NCI-H748 (cell line): ENCODE measurements around the gene PPP2R3A.
"Not testable (repeated sequence)": the region's sequence is repeated elsewhere in the genome, so short reads cannot be mapped to it uniquely, and the experiment has no call there.

Source experiments
- DNase-seq: peaks from one replicate; lab custom pipeline; 2025; ENCODE audit not compliant: unreplicated experiment; lab: John Stamatoyannopoulos, UW

Gene PPP2R3A

GRCh38 chr3:136146981-136147729, 181.6 kb downstream of the PPP2R3A start:
- no peak for DNase-seq

GRCh38 chr3:136149667-136150066, 184.1 kb downstream of the PPP2R3A start:
- no peak for DNase-seq

GRCh38 chr3:136151219-136151618, 185.7 kb downstream of the PPP2R3A start:
- DNase-seq, result no peak

- no peak for DNase-seq
Observed at GRCh38 chr3:136152176-136152843, 186.8 kb downstream of the PPP2R3A start.

- no peak for DNase-seq
Observed at GRCh38 chr3:136152963-136153362, 187.4 kb downstream of the PPP2R3A start.

DNA sequence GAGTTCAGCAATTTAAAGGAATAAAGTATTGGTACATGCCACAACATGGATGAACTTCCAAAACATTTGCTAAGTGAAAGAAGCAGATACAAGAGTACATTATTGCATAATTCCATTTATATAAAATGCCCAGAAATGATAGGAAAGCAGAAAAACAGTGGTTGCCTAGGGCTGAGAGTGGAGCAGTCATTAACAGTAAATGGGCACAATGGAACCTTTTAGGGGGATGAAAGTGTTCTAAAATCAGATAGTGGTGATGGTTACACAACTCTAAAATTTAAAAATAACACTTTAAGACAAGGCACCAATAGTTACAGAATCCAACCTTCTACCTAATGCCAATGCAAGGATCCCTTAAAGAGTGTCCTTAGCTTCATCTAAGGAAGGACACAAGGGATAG, 196.0 kb downstream of the PPP2R3A start:
- DNase-seq, result no peak

DNA sequence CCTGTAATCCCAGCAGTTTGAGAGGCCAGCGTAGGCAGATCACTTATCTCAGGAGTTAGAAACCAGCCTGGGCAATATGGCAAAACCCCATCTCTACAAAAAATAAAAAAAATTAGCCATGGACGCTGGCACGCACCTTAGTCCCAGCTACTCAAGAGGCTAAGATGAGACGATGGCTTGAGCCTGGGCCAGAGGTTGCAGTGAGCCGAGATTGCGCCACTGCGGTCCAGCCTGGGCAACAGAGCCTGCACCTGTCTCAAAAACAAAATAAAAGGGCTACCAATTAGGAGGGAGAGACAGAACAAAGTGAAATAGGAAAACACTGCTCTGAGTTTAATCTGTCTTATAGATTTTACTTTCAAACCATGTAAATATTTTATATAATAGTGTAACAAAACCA, 196.8 kb downstream of the PPP2R3A start:
- DNase-seq, result no peak

DNA sequence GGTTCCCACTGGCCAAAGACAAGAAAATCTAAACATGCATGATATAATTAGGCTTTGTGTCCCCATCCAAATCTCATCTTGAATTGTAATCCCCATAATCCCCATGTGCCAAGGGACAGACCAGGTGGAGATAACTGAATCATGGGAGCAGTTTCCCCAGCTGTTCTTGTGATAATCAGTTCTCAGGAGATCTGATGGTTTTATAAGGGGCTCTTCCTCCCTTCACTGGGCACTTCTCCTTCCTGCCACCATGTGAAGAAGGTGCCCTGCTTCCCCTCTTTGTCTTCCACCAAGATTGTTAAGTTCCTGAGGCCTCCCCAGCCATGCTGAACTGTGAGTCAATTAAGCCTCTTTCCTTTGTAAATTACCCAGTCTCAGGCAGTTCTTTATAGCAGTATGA, 198.1 kb downstream of the PPP2R3A start:
- not testable (repeated sequence) for DNase-seq

DNA sequence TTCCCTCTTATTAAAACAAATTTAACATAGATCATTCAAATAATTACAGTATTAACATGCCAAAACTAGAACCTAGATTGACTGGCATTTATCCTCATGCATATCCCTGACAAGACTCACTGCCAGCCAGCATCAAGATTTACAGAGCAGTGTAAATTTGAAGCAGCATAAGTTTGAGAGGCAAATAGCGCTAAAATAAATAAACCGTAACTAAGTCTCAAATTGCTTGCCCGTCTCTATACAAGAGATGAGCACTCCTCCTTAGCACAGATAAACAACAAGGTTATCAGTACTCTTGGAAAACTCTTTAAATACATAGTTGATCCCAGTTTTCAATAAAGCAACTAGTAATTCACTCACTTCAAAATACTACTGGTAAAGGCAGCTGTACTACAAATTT, 201.0 kb downstream of the PPP2R3A start:
- peak; percentile 16 for DNase-seq

DNA sequence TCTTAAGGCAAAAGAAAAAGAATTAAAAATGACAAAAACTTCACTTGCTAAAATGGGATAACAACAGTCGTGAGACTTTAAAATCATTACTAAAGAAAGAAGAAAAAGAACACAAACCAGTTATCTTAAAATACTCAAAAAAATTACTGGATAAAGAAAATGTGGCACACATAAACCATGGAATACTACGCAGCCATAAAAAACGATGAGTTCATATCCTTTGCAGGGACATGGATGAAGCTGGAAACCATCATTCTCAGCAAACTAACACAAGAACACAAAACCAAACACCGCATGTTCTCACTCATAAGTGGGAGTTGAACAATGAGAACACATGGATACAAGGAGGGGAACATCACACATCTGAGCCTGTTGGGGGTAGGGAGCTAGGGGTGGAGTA, 202.7 kb downstream of the PPP2R3A start:
- not testable (repeated sequence) for DNase-seq

- no peak for DNase-seq
Observed at GRCh38 chr3:136171097-136171542, 205.6 kb downstream of the PPP2R3A start.

- DNase-seq, result no peak
Observed at GRCh38 chr3:136173939-136174490, 208.5 kb downstream of the PPP2R3A start.

GRCh38 chr3:136177876-136178275, 212.3 kb downstream of the PPP2R3A start:
- no peak for DNase-seq

DNA sequence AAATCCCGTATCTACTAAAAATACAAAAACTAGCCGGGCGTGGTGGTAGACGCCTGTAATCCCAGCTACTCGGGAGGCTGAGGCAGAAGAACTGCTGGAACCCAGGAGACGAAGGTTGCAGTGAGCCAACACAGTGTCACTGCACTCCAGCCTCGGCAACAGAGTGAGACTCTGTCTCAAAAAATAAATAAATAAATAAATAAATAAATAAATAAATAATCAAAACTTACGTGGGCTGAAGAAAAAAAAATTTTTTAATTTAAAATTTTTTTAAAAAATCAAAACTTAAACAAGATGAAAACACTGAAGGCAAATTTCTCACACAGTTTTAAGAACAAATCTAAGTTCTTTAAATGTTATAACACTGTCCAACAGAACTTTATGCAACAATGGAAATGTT, 216.2 kb downstream of the PPP2R3A start:
- DNase-seq, result no peak

DNA sequence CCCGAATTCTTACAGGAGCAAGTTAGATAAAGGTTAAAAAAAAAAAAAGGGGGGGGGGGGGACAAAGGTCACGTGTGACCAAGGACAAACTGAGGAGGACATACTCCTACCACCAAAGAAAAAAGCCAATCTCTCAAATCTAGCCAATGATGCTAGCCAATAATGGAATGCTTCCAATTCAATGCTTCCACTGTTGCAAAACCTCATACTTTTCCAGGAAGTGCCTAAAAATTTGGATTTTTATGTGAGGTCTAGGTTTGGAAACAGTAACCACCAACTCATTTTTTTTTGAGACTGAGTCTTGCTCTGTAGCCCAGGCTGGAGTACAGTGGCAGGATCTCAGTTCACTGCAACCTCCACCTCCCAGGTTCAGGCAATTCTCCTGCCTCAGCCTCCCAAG, 219.2 kb downstream of the PPP2R3A start:
- no peak for DNase-seq

GRCh38 chr3:136186344-136186743, 220.8 kb downstream of the PPP2R3A start:
- DNase-seq, result peak; percentile 15

- no peak for DNase-seq
Observed at GRCh38 chr3:136186846-136187245, 221.3 kb downstream of the PPP2R3A start.

DNA sequence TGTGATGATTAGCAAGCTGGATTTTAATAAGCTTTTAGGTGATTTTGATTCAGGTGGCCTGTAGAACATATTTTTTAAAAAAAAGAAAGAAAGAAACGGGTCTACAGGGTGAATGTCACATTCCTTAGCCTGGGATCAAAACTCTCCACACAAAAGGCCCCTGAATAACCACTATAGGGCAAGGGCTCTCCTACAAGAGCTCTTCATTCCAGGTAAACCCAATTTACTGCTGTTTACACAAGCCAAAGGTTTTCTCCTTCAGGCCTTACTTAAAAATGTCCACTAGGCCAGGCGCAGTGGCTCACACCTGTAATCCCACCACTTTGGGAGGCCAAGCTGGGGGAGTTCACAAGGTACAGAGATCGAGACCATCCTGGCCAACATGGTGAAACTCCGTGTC, 222.3 kb downstream of the PPP2R3A start:
- no peak for DNase-seq

DNA sequence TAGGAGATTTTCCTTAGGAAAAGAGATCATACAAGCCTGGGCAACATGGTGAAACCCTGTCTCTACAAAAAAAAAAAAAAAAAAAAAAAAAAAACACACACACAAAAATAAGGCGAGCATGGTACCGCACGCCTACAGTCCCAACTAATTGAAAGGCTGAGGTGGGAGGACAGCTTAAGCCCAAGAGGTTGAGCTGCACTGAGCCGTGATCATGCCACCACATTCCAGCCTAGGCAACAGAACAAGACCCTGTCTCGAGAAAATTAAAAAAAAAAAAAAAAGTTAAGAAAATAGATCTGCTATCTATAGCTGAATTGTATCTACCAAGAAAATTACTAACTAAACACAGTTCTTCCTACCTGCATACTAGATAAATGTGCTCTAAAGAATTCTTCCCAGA, 223.5 kb downstream of the PPP2R3A start:
- no peak for DNase-seq

DNA sequence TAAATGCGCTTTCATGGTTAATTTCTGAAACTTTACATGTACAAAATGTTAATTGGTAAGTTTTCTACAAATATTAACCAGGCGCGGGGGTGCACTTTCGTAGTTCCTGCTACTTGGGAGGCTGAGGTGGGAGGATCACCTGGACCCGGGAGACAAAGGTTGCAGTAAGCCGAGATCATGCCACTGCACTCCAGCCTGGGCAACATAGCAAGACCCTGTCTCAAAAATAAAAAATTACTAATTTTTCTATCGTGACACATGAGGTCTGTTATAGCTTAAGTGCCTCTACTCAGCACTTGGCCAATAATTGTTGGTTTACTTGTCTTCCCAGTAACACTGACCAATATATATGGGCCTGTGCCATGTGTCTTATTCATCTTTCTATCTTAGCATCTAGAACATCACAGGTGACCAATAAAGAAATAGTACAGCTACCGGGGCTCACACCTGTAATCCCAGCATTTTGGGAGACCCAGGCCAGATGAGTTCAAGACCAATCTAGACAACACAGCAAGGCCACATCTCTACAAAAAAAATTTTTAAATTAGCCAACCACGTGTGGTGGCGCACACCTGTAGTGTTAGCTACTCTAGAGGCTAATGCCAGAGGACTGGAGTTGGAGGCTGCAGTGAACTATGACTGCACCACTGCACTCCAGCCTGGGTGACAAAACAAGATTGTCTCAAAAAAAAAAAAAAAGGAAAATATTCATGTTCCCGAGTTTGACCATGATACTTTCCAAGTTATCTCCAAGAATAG, 224.5 kb downstream of the PPP2R3A start:
- no peak for DNase-seq

- not testable (repeated sequence) for DNase-seq
Observed at GRCh38 chr3:136192195-136192594, 226.7 kb downstream of the PPP2R3A start.

DNA sequence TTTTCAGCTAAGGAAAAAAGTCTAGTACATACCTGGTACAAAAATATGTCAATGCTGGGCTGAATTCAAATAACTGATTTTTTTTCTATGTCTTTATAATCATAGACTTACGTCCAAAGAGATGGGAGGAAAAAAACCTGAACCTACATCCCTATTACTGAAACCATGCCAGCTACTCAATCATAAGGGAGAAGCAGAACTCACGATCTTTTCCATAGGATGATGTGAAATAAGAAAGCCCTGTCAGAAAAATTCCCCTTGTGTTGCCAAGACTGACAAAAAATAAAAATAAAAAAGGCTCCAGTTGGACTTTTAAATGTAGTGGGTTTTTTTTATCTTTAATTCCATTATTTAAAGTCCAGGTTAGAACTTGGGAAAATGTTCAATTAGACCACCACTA, 227.3 kb downstream of the PPP2R3A start:
- DNase-seq, result no peak
